ENCODE results near the gene LRMDA.

Gene LRMDA

GRCh38 chr10:75751232-75751631, 319.8 kb downstream of the LRMDA start:
- TF ChIP-seq ZNF530 (tag by site-specific recombination; IDR thresholded peaks at IDR 0.05; ENCODE audit: low read depth), result no peak
- TF ChIP-seq, protein P1, sequence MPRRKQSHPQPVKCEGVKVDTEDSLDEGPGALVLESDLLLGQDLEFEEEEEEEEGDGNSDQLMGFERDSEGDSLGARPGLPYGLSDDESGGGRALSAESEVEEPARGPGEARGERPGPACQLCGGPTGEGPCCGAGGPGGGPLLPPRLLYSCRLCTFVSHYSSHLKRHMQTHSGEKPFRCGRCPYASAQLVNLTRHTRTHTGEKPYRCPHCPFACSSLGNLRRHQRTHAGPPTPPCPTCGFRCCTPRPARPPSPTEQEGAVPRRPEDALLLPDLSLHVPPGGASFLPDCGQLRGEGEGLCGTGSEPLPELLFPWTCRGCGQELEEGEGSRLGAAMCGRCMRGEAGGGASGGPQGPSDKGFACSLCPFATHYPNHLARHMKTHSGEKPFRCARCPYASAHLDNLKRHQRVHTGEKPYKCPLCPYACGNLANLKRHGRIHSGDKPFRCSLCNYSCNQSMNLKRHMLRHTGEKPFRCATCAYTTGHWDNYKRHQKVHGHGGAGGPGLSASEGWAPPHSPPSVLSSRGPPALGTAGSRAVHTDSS (tag by site-specific recombination; IDR thresholded peaks at IDR 0.05), result no peak
- no peak for TF ChIP-seq ZFP69B (tag by site-specific recombination; IDR thresholded peaks at IDR 0.05)
- no peak for TF ChIP-seq EGR2 (tag by site-specific recombination; IDR thresholded peaks at IDR 0.05; ENCODE audit: low read depth)
- TF ChIP-seq ZNF548 (tag by site-specific recombination; IDR thresholded peaks at IDR 0.05), result no peak
- no peak for TF ChIP-seq FEZF1 (tag by site-specific recombination; IDR thresholded peaks at IDR 0.05)
- no peak for TF ChIP-seq ZNF140 (tag by site-specific recombination; IDR thresholded peaks at IDR 0.05)
- TF ChIP-seq, protein P2, sequence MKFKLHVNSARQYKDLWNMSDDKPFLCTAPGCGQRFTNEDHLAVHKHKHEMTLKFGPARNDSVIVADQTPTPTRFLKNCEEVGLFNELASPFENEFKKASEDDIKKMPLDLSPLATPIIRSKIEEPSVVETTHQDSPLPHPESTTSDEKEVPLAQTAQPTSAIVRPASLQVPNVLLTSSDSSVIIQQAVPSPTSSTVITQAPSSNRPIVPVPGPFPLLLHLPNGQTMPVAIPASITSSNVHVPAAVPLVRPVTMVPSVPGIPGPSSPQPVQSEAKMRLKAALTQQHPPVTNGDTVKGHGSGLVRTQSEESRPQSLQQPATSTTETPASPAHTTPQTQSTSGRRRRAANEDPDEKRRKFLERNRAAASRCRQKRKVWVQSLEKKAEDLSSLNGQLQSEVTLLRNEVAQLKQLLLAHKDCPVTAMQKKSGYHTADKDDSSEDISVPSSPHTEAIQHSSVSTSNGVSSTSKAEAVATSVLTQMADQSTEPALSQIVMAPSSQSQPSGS (tag by site-specific recombination; IDR thresholded peaks at IDR 0.05; ENCODE audit: low read depth), result no peak
- TF ChIP-seq ZNF837 (tag by site-specific recombination; IDR thresholded peaks at IDR 0.05), result no peak
- TF ChIP-seq ZNF302 (tag by site-specific recombination; IDR thresholded peaks at IDR 0.05; ENCODE audit: low read depth), result no peak
- TF ChIP-seq ZNF701 (tag by site-specific recombination; IDR thresholded peaks at IDR 0.05), result no peak
- TF ChIP-seq OVOL3 (tag by site-specific recombination; IDR thresholded peaks at IDR 0.05), result no peak
- TF ChIP-seq ZBTB48 (tag by site-specific recombination; IDR thresholded peaks at IDR 0.05), result no peak
- no peak for TF ChIP-seq BCL11B (tag by site-specific recombination; IDR thresholded peaks at IDR 0.05; ENCODE audit: low read depth)
- Histone ChIP-seq H3K4me3 (ENCODE audit: low read depth, low read length) (no peak overlapping the region), H3K4me1 (ENCODE audit: control insufficient read depth, insufficient read depth, low read length) (peaks cover 3% of the 10 kb centered on the region; the same call in 1 of the 2 replicates), H3K9me3 (ENCODE audit: control insufficient read depth, insufficient read depth, low read depth, low read length) (no peaks in the 10 kb centered on the region), H3K27ac (ENCODE audit: extremely low read depth, low read depth, low read length) (no peak overlapping the region), H3K36me3 (ENCODE audit: control insufficient read depth in 2 of 2, insufficient read depth in 1 of 2, low read length in 2 of 2) (no peaks in the 10 kb centered on the region)
- CTCF ChIA-PET, result no interaction called here
- POLR2A ChIA-PET, result no interaction called here

DNA sequence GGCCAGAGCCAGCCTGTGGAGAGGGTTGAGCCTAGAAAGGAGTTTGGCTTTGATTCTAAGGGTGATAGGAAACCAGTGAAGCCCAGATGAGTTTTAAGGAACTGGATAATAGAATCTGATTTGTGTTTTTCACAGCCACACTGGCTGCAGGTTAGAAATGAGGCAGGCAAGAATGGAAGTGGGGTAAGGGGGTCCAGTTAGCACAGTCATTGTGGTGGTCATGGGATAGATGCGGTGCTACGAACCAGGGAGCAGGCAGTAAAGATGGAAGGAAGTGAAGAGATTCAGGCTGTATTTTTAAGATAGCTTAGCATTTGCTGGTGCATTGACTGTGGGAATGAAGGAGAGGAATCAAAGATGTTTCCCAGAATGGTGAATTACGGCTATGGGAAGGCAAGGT, 322.2 kb downstream of the LRMDA start:
- Histone ChIP-seq H3K4me1 (ENCODE audit: control insufficient read depth, insufficient read depth, low read length) (no peaks in the 10 kb centered on the region), H3K36me3 (ENCODE audit: control insufficient read depth in 2 of 2, insufficient read depth in 1 of 2, low read length in 2 of 2) (no peaks in the 10 kb centered on the region), H3K9me3 (ENCODE audit: control insufficient read depth, insufficient read depth, low read depth, low read length) (no peaks in the 10 kb centered on the region), H3K4me3 (ENCODE audit: low read depth, low read length) (no peak overlapping the region), H3K27ac (ENCODE audit: extremely low read depth, low read depth, low read length) (no peak overlapping the region)
- TF ChIP-seq ZNF140 (tag by site-specific recombination; IDR thresholded peaks at IDR 0.05) (no peak), ZNF112 (tag by site-specific recombination; IDR thresholded peaks at IDR 0.05) (no peak), ZNF610 (tag by site-specific recombination; IDR thresholded peaks at IDR 0.05; ENCODE audit: borderline replicate concordance) (no peak)
- TF ChIP-seq, protein P3, sequence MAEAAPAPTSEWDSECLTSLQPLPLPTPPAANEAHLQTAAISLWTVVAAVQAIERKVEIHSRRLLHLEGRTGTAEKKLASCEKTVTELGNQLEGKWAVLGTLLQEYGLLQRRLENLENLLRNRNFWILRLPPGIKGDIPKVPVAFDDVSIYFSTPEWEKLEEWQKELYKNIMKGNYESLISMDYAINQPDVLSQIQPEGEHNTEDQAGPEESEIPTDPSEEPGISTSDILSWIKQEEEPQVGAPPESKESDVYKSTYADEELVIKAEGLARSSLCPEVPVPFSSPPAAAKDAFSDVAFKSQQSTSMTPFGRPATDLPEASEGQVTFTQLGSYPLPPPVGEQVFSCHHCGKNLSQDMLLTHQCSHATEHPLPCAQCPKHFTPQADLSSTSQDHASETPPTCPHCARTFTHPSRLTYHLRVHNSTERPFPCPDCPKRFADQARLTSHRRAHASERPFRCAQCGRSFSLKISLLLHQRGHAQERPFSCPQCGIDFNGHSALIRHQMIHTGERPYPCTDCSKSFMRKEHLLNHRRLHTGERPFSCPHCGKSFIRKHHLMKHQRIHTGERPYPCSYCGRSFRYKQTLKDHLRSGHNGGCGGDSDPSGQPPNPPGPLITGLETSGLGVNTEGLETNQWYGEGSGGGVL (tag by site-specific recombination; IDR thresholded peaks at IDR 0.05), result no peak
- TF ChIP-seq, protein P4, sequence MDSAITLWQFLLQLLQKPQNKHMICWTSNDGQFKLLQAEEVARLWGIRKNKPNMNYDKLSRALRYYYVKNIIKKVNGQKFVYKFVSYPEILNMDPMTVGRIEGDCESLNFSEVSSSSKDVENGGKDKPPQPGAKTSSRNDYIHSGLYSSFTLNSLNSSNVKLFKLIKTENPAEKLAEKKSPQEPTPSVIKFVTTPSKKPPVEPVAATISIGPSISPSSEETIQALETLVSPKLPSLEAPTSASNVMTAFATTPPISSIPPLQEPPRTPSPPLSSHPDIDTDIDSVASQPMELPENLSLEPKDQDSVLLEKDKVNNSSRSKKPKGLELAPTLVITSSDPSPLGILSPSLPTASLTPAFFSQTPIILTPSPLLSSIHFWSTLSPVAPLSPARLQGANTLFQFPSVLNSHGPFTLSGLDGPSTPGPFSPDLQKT (IDR thresholded peaks at IDR 0.05; ENCODE audit: borderline replicate concordance, low read depth, low read length), result no peak
- TF ChIP-seq, protein P5, sequence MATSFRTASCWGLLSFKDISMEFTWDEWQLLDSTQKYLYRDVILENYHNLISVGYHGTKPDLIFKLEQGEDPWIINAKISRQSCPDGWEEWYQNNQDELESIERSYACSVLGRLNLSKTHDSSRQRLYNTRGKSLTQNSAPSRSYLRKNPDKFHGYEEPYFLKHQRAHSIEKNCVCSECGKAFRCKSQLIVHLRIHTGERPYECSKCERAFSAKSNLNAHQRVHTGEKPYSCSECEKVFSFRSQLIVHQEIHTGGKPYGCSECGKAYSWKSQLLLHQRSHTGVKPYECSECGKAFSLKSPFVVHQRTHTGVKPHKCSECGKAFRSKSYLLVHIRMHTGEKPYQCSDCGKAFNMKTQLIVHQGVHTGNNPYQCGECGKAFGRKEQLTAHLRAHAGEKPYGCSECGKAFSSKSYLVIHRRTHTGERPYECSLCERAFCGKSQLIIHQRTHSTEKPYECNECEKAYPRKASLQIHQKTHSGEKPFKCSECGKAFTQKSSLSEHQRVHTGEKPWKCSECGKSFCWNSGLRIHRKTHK (tag by site-specific recombination; IDR thresholded peaks at IDR 0.05), result no peak
- ChIA-PET POLR2A (interaction anchor here (0.6 kb wide), 1 partner anchor 1249 kb away, joined by 3 read pairs; no protein-coding TSS in a partner anchor), CTCF (no interaction called here)
